GM23248 (cell line): ENCODE data around the gene PLA2G4E.

Source experiments
- EZH2 ChIP-seq: fragments of 200-600 bp; sonication (generic); IDR thresholded peaks from 2 replicates; pipeline ENCODE4 v1.6.1; 2018; ENCODE audit warnings: antibody characterized with exemption, mild to moderate bottlenecking; ENCODE audit not compliant: insufficient read depth, poor library complexity, severe bottlenecking
- EZH2phosphoT487 ChIP-seq: fragments of 200-600 bp; sonication (generic); IDR thresholded peaks from 2 replicates; pipeline ENCODE4 v1.6.1; 2018; ENCODE audit warnings: antibody characterized with exemption, moderate library complexity, mild to moderate bottlenecking, low read depth; ENCODE audit not compliant: insufficient read depth

DNA sequence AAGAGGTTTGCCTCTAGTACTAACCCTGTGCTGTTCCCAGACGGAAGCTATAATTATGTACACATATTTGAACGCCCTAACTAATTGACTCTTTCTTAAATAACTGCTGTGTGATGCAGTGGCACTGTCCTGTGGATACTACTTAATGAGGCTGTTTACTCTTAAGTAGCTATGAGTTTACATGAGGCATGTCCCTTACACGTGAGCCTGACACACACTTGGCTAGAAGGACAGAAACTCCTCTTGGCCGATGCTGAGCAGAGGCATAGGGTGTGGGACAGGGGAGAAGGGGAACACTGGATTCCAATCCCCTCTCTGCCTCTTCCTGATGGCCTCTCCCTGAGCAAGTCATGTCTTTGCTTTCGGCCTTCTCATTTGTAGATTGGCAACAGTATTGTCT is 70.4 kb downstream of the PLA2G4E start:
- TF ChIP-seq EZH2phosphoT487 (no peak), EZH2 (no peak)
